Loucy (cell line): Measurements from ENCODE around the gene GON4L.

ENCODE experiments used
- CTCF ChIP-seq: fragments of 200-600 bp; sonication (generic); conservative IDR thresholded peaks from 2 replicates; pipeline ENCODE4 v1.5.1; 2014; ENCODE audit warnings: mild to moderate bottlenecking, antibody characterized with exemption, low read length
- EZH2phosphoT487 ChIP-seq: fragments of 200-600 bp; IDR thresholded peaks from 2 replicates; pipeline ENCODE4 v1.6.1; 2018; ENCODE audit warnings: antibody characterized with exemption, mild to moderate bottlenecking, moderate library complexity, borderline replicate concordance

- TF ChIP-seq CTCF (no peak), EZH2phosphoT487 (no peak)
Observed at GRCh38 chr1:155833665-155834295, 23.2 kb downstream of the GON4L start.
